AML-193 (cell line): ENCODE data around the gene B3GNT2.

Source experiments
- DNase-seq, 2 experiments: peaks; one replicate each; lab custom pipeline; 2025; lab: John Stamatoyannopoulos, UW

The B3GNT2 gene

DNA sequence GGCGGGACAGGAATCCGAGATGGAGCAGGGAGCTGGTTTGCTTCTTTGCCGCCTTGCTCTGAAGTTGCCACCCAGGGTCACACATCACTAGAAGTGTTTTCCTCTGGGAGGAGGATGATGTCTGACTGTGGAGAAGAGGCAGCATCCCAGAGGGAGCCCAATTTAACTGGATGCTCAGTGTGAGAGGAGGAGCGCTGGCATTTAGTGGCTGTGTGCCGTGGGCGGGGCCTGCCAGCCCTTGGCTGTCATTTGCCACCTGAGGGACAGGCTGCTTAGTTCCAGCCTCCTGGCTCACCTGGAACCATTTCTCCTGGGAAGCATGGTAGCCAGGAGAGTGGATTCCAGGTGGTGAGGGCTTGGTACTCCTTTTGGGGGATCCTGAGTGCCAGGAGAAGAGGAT lies 9.6 kb downstream of the B3GNT2 start:
- no peak for DNase-seq

DNA sequence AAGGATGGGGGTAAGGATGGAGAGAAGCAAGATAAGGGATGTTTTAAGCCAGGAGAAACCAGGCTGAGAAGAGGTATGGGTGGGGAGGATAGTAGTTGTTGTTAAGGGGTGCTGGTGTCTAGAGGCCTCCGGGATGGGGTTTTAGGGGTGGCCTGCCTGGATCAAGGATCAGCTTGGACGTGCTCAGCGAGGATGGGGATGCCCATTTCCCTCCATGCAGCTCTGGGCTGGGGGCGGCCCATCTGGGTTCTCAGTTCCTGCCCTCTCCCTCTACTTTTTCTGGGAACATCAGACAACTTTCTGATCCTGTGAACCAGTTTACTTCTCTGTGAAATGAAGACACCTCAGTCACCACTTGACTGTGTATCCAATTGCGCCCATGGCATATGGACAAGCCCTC lies 10.1 kb downstream of the B3GNT2 start:
- no peak for DNase-seq

DNA sequence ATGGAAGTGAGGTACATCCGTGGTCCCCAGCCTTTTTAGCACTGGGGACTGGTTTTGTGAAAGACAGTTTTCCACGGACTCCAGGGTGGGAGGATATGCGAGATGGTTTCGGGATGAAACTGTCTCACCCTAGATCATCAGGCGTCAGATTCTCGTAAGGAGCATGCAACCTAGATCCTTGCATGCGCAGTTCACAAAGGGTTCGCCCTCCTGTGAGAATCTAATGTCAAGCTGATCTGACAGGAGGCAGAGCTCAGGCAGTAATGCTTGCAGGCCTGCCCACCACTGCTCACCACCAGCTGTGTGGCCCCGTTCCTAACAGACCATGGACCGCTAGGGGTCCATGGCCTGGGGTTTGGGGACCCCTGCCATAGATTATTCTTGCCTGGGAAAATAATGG lies 11.6 kb downstream of the B3GNT2 start:
- DNase-seq = no peak

DNA sequence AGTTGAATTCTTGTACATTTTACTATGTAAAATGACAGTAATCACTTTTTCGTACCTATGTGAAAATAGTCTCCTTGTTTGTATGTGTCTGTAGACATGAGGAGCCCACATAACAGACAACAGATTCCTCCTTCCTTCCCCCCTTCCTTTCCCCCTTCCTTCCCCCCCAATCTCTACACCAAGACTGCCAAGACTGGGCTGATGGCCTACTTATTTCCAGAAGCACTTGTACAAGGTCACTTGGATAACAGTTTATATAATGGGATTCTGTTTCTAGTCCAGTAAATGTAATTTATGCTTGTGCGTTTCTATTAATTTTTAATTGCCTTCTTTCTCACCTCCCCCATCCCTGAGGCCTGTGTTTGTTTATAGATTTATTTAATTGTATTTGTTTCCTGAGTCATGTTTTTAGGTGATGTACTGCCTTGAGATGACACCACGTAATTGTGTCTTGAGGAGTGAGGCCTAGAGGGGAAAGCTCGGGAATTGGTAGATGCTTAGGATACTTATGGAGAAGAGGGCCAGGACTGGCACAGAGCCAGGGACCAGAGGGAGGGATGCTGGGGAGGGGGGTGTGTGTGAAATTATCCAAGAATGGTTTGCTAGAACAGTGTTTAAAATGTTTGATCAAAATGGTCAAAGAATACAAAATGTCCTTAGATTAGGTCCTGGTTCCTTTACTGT lies 12.3 kb downstream of the B3GNT2 start:
- no peak for DNase-seq

DNA sequence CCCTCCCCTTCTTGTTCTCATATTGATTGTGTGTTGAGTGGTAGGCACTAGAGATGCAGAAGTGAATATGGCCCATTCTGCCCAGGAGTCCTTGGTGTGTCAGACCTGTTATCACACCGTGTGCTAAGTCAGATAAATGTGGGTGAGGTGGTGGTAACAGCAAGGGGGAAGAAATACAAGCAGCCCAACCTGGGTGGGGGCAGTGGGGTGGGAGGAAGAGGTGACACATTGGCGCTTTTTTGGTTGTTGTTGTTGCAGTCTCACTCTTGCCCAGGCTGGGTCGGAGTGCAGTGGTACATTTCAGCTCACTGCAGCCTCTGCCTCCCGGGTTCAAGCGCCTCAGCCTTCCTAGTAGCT lies 12.8 kb downstream of the B3GNT2 start:
- no peak for DNase-seq

DNA sequence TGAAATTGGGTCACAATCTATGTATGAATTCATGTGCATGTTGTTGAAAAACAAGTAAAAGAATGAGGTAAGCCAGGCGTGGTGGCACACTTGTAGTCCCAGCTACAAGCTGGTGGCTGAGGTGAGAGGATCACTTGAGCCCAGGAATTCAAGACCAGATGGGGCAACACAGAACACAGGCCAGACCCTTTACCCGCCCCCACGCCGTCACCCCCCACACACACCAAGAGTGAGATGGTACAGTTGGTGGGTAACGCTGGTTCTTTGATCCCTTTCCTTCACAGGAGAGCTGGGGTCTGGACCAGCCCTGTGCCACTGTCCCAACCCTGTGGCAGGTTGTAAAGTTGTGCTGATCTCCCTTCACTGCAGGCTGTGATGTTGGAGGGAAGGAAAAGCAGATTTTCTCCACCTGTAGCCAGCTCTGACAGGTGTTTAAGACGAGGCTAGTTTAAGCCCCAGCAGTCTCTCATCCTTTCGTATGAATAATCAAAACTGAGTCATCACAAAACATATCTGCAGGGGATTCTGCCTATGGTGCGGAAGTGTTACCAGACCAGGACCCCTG lies 13.6 kb downstream of the B3GNT2 start:
- no peak for DNase-seq

DNA sequence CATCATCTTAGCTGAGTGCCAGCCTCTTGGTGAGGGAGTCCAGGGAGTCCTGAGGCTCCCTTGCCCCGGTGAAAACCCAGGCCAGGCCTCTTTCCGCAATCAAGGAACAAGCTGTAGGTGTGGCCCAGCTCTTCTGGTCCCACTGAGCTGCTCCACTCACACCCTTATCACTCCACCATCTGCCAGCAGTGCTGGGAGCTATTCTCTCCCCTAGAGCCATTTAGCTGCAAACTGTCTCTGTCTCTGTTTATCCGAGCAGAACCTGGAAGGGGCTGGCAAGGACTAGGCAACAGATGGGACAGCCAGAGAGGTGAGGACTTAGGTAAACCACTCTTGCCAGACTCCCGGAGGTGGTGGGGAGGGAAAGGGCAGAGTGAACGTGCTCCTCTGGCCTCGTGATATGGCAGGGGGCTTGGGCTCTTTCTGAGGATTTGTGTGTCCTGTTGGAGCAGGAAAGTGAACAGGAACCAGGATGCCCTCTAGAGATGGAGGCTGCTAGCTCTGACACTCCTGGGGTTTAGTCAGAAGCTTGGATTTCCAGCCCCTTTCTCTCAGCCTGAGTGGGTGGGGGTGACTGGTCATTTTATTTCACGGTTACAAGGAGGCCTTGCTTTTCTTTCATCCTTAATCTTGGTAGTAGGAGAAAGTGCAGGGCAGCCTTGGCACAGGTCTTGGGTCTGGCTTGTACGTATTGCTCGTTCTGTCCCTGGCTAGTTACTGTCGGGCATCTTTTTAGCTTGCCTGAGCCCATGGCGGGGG lies 19.6 kb downstream of the B3GNT2 start:
- no peak for DNase-seq

DNA sequence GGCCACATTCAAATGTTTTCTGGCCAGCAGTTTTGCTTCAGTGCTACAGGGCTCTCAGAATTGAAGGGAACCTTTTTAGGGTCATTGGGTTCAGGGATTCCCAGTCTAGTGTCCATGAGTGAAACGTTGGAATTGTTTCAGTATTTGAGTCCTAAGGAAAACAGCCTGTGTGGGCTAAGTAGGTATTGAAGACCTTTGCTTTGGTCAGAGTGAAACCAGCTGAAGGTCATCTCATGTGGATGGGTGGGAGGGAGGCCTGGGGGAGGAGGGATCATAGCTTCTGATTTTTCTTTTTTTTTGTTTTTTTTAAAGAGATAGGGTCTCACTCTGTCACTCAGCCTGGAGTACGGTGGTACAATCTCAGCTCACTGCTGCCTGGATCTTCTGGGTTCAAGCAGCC lies 20.2 kb downstream of the B3GNT2 start:
- DNase-seq = no peak

DNA sequence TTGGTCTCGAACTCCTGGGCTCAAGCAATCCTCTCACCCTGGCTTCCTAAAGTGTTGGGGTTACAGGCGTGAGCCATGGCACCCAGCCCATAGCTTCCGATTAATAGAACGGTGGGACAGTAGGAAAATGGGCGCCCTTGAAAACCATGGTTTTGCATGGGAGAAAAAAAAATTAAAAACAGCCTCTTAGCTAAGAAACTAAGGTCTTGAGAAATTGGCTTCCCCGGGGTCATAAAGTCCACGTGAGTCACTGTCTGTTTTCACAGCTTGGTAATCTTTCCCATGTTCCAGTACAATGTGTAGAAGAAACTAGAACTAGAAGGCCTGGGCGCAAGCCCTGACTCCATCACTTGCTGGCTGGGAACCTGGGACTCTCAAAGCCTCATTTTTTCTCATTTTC lies 20.7 kb downstream of the B3GNT2 start:
- peak in 1 of 2 experiments; percentile 19 for DNase-seq

DNA sequence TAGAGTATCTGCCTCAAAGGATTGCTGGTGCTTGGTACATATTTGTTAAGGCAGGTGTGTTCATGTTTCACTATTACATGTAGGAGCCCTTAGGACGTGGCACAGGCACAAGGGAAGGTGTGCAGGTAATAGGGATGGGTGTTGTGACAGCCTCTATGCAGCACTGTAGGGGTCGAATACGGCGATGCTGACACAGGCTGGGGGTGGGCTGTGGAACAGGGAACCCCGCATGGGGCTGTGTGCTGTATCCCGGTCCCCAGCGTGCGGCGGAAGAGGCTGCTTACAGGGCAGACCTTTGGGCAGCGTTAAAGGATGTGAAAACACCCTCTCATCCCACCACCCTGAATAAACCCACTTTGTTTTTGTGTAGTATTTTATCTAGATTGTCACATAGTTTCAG lies 21.5 kb downstream of the B3GNT2 start:
- DNase-seq = no peak

DNA sequence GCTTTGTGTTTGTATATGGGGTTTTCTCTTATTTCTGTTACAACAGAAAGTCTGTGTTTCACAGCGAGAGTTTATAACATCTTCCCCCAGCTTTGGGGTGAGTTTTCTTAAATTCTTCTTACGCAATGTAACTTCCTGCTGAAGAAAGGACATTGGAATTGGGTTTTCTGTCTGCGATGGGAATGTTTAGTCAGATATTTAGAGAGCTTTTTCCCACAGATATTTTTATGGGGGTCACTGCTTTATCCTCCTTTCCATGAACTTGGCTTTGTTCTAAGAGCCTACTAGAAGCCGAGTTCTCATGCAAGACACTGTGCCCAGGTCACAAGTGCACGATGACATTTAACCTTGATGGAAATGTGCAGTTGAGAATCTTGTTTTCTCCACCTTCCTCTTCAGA lies 22.1 kb downstream of the B3GNT2 start:
- no peak for DNase-seq

DNA sequence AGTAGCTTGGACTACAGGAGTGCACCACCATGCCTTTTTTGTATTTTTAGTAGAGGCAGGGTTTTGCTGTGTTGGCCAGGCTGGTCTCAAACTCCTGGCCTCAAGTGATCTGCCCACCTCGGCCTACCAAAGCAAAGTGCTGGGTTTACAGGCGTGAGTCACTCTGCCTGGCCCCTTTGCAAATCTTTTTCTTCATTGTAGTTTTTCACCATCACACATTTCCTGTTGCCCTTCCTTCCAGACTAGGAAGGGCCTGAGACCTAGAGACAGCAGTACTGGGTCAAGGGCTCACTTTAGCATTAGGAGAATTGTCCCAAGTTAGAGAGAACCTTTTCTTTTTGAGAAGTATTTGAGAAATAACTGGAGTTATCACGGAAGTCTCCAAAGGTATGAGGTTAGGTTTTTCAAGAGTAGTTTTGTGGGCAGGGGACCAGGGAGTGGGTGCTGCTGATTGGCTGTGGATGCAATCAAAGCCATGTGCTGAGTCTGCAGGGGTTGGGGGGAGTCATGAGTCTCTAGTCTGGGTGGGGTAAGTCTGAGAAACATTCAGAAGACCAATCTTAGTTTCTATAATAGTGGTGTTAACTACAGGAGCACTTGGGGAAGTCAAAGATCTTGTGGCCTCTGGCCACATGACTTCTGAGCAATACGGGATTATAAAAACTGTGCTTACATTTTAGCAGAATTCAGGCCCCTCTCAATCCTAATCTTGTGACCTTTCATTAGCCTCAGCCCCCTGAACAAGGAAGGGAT lies 23.7 kb downstream of the B3GNT2 start:
- DNase-seq = no peak

DNA sequence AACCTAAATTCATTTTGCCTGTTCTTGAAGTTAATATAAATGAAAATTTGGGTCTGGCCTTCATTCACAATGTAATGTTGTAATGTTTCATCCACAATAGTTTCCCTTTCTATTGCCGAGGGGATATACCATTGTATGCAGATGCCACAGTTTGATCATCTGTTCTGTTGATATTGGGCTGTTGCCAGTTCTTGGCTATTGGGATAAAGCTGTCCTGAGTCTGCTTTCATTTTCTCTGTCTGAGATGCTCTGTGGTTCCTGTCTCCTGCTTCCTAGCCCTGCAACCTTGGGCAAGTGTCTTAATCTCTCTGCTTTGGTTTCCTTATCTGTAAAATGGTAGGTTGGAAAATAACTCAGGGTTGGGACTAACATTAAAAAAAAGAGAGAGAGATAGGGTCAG lies 25.2 kb downstream of the B3GNT2 start:
- DNase-seq = no peak

DNA sequence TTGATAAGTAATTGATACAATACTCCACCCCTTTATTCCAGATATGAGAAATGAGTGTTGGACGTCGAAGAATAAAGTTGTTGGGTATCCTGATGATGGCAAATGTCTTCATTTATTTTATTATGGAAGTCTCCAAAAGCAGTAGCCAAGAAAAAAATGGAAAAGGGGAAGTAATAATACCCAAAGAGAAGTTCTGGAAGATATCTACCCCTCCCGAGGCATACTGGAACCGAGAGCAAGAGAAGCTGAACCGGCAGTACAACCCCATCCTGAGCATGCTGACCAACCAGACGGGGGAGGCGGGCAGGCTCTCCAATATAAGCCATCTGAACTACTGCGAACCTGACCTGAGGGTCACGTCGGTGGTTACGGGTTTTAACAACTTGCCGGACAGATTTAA lies 26.3 kb downstream of the B3GNT2 start:
- DNase-seq = no peak

DNA sequence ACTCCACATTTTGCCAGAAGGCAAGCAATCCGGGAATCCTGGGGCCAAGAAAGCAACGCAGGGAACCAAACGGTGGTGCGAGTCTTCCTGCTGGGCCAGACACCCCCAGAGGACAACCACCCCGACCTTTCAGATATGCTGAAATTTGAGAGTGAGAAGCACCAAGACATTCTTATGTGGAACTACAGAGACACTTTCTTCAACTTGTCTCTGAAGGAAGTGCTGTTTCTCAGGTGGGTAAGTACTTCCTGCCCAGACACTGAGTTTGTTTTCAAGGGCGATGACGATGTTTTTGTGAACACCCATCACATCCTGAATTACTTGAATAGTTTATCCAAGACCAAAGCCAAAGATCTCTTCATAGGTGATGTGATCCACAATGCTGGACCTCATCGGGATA lies 26.8 kb downstream of the B3GNT2 start:
- no peak for DNase-seq

DNA sequence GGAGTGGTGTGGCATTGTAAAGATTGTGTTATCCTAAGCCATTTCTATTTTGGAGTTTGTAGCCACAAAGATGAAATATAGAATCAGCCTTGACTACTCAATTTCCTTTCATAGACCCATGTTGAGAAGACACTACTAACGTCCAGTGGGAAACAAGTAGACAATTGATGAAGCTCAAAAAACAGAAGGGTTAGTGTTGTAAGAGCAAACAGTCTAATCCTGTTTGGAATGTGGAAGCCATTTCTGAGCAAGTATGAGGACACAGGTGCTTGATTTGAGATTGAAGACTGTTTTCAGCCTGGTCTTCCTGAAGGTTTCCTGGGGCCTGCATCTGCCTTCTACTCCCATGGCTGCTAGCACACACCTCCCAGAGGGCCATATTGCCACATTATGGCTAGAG lies 29.1 kb downstream of the B3GNT2 start:
- DNase-seq = no peak

DNA sequence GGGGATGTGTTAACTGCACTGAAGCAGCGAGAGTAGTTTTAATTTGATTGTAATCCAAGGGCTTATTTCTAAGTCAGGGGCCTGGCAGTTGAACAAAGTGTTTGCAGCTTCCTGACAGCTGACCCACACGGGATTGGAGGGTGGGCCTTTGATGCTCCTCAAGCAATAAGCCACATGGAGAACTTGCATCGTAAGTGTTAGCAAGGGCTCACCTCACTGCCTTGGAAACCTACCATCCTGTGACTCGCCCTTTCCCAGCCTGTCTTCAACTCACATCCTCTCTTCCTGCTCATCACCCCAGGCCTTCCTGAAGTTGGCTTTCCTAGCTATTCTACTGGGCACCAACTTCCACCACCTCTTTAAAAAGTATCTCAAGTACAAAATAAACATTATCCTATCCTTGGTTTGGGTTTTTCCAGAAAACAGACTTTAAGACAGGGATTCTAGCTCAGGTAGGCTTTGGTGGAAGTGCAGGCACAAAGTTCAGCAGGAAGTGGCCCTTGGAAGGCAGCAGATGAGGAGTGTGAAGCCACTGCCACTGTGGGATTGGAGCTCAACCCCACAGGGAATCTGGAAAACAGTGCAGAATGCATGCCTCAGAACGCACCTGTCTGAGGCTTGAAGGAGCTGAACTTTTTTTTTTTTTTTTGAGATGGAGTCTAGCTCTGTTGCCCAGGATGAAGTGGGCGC lies 31.6 kb downstream of the B3GNT2 start:
- DNase-seq = no peak

DNA sequence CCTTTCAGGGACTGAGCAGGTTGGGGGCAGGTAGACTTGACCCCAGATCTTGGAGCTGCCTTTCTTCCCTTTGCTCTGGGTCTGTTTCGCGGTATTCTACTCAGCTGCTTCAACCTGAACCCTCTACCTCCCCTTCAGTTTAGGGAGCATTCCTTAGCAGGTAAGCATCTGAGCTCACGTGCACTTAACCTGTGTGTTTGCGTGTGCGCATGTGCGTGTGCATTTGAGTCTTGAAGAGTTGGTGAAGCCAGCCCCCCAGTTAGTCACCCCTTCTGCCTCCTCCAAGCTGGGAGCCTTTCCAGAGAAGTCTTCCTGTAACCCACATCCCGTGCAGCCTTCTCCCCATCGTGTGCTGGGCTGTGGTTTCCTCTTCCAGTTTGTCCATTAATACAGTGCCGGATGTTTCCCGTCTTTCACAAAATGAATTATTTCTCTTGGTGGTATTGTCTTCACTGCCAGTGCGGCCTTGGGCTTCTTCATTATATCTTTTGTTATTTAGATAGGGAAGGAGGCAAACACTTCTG lies 33.2 kb downstream of the B3GNT2 start:
- no peak for DNase-seq

DNA sequence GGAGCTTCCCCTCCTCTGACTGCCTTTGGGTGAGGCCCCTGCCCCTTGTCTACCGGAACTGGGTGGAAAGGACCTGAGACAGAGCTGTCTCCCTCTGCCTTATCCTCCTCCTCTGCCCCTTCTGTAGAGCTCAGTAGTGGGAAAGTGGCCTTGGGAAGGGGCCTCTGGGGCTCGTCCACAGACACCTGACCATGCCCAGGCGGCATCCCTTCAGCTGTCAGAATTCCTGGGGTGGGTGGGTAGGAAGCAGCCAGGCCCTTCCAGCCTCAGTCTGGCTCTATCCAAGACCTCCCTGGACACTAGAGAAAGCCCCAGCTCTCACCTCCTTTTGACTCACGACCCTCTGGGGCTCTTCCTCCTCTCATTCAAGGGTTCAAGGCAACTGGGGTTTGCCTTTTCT lies 35.6 kb downstream of the B3GNT2 start:
- DNase-seq = no peak

DNA sequence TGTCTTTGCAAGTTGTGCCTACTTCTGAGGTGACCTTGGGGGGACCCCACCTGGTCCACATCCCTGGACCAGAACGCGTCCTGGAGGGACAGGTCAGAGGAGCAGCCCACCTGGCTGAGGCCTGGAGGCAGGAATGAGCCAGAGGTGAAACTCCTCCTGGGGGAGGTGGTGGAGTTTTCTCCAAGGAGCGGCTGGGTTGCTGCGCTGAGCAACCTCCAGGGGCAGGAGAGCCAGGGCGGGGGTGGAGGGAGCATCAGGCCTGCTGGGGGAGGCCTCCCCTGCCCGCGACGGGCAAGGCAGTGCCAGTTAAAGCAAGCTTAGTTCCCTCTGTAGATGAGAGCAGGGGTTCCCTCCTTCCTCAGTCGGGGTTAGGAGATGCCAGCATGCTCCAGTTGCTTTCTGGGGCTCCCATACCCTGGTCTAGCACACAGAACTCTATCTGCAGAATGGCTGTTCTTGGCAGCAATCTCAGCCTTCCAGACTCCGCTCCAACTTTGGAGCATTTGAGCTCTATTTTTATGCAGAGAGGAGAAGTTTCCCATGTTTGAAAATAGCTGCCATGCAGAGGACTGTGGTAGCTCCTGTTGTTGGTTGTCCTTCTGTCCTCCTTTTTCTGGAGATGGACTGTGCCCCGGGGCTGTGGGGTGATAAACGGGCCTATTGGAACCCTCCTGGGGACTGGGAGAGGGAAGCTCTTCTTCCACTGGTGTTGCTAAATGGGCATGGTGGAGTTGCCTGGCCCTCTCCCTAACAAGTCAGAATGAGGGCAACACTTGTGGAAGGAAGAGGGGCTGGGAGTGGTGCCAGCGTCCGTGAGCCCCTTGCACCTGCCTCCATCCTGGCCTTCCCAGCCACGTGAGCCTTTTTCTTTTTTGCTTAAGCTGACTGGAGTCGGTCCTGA lies 39.1 kb downstream of the B3GNT2 start:
- DNase-seq = no peak

DNA sequence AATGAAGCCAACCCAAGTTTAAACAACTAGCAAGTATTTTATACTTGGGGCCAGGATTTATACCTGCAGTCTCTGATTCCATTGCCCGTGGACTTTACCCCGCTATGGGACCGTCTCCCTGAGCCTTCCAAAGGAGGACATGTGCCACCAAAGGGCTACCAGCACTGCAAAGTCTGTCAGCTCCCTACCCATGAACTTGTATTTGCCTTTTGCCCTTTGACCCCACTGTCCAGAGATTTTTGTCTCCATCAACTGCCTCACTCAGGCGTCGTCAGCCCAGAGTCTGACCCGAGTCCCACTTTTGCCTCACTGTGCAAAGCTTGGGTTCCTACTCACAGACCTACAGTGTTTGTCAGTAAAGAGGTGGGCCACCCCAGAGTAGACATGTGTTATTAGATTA lies 40.6 kb downstream of the B3GNT2 start:
- DNase-seq = no peak
